GM19239 (cell line): ENCODE results near the gene MYO5B.
"Not testable (repeated sequence)": the region's sequence is repeated elsewhere in the genome, so short reads cannot be mapped to it uniquely, and the experiment has no call there.

ENCODE experiments used
- DNase-seq: peaks from one replicate; pipeline ENCODE4 v3.0.0; 2011; ENCODE audit warnings: low spot score; ENCODE audit not compliant: insufficient read length
- FAIRE-seq: peaks from 2 replicates; lab custom pipeline; 2011; peaks lifted over from hg19 to GRCh38; lab: Jason Lieb, UNC

MYO5B gene

DNA sequence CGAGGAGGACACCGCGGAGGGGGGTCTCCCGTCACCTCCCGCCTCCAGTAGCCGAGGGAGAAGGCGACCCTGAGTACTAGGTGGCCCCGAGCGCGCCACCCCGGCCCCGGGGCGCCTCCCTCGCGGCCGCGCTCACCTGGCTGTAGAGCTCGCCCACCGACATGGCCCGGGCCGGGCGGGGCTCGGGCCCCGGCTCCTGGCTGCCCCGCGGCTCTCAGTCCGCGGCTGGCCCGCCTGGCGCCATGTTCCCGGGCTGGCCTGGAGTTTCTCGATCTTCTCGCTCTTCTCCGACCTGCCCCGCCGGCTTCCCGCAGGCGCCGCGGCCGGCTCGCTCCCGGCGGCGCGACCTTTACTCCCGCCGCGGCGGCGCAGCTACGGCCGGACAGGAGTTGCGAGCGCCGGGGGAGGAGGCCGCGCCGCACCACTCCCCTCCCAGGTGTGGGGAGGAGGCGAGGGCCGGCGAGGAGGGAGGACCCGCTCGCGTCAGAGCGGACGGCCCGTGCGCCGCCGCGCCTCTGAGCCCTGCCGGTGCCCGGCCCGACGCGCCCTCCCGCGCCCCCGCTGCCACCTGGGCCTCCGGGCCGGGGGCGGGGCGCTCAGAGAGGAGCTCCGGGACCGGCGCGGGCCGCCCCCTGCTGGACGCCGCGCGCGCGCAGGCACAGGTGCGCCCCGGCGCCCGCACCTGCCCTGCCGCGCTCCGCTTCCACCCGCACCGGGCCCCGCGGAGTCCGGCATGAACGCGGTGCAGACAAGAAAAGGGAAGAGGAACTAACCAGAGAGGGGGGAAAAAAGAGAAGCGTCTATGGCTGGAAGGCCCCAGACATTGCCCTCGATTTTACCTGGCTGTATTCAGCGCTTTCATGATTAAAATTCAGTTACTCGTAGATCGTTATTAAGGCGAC is at the start of gene MYO5B:
TSS of gene MYO5B (minus strand) at position 517 of the 902 bp plus-strand sequence. CDS start at position 163, 354 bp downstream.
- DNase-seq (peak; percentile 80), FAIRE-seq (no peak)

DNA sequence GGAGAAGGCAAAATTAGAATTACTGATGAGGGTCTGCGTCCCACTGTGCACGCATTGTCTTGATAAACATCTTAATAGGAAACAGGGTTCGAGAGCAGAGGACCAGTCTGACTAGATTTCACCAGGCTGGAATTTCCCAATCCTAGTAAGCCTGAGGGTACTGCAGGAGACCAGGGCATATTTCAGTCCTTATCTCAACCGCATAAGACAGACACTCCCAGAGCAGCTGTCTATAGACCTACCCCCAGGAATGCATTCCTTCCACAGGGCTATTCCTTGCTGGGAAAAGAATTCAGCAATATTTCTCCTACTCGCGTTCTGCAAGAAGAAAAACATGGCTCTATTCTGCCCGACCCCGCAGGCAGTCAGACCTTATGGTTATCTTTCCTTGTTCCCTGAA is 46.8 kb upstream of the MYO5B start:
- not testable (repeated sequence) for DNase-seq, FAIRE-seq

DNA sequence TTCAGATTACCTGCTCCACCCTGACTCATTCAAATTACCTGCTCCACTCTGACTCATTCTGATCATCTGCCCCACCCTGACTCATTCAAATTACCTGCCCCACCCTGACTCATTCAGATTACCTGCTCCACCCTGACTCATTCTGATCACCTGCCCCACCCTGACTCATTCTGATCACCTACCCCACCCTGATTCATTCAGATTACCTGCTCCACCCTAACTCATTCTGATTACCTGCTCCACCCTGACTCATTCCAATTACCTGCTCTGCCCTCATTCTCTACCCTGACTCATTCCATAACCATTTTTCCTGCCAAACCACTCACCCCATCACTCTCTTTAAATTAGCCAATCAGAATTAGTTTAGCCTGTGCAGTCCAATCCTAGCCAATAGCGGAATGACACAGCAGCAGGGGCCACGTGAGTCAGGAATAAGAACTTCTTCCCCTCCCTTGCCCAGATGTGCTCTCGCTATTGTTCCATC is 45.2 kb upstream of the MYO5B start:
- no peak for FAIRE-seq

DNA sequence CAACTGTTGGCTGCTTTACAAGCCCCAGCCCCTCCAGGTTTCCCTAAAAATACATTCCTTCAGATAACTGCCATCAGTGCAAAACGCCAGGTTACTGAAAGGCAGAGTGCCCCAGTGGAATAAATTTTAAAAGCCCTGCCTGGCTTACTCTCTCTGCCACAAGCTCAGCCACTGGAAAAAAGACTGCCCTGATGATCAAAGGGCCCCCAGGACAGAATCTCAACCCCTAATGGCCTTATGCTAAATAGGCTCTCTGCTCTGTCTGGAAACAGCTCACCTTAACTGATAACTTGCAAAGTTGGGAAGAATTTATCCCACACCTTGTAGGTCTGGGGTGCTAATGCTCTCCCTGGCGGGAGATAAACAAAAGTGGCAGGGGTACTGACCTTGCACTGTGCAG is 37.5 kb upstream of the MYO5B start:
- FAIRE-seq (no peak), DNase-seq (no peak)

More for the DNA sequence above, 45.2 kb upstream of the MYO5B start:
- DNase-seq, result no peak

DNA sequence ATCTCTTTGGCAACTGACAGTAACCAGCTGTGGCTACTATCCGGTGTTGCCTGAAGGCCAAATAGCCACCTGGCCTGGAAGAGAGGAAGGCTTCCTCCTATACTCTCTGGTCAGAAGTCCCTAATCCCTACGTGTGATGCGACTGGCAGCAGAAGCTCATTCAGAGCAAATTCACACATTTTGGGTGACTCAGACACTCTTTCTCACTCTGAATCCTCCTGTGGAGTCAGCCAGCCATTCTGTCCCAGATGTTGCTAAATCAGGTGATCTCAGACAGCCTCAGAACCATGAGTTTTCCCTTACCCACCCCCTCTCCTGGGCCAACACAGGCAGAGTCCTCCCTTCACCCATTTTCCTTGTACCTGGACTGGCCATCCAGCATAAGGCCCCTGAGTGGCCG is 36.7 kb upstream of the MYO5B start:
- no peak for FAIRE-seq
- DNase-seq, result no peak

DNA sequence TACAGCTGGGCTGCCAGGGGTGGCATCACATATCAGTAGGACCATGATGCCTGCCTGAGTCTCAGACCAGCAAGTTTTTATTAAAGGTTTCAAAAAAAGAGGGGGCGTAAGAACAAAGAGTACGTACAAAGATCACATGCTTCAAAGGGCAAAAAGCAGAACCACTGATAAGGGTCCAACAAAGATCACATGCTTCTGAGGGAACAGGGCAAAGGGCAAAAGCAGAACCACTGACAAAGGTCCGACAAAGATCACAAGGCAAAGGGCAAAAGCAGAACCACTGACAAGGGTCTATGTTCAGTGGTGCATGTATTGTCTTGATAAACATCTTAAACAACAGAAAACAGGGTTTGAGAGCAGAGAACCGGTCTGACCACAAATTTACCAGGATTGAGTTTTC is 25.3 kb upstream of the MYO5B start:
- not testable (repeated sequence) for FAIRE-seq, DNase-seq

DNA sequence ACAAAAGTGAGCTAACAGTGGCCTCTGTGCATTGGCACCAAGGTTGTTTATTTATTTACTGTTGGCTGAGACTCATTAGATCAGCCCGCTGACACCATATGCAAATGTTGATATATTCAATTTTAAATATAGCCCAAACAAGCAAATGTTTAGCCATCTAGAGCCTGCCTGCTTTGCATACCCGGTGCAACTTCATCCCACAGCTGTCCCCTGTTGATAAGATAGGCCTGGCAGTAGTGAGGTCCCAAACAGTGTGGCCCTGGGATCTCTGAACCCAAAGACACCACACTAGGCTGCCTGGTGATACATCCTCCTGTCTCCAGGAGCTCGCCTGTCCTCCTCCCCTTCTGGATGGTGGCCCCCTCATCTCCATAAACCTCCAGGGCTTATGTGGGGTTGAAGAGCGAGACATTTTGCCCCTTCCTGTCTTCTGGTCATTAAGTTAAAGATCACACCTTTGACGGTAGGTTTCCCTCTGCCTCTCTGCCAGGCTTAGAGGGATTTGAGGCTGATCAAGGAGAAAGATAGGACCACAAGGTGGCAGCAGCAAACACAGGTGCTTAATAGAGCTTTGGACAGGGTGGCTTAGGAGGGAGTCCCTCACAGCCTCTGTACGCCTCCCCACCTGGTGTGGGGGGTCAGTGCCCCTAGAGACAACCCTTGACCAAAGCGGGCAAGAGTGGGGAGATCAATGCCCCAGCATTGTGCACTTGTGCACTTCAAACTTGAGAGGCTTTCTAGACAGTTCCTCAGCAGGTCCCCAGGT is 23.7 kb upstream of the MYO5B start:
- peak; percentile 37 for DNase-seq
- FAIRE-seq, result peak; percentile 83

DNA sequence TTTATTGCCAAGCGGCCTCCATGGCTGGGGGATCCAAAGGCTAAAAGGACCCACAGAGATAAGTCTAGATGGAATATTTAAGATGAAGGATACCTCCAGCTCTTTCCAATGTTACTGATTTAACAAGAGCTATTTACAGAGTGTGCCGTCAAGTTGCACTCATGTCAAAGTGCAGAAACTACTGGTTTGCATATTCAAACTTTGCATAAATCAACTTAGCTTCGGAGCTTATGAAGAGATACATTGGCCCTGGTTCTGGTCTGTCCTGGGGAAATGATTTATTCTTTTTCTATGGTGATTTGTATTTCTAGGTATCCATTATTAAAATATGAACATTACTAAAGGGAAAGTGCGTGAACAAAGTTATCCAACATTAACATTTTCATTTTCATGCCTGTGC is 14.4 kb upstream of the MYO5B start:
- DNase-seq (no peak), FAIRE-seq (no peak)

DNA sequence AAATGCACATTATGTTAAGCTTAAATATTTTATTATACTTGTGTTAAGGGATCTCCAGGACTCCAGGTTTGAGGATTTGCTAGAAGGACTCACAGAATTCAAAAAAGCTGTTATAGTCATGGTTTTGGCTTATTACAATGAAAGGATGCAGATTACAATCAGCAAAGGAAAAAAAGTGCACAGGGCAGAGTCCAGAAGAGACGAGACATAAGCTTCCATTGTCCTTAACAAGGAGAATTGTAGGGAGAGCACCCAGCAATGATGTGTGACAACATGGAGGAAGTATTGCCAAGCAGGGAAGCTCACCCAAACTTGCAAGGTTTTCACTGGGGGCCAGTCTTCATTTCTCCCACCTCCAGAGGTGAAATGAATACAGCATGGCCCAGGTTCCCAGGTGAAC is 12.8 kb upstream of the MYO5B start:
- DNase-seq (no peak), FAIRE-seq (no peak)

DNA sequence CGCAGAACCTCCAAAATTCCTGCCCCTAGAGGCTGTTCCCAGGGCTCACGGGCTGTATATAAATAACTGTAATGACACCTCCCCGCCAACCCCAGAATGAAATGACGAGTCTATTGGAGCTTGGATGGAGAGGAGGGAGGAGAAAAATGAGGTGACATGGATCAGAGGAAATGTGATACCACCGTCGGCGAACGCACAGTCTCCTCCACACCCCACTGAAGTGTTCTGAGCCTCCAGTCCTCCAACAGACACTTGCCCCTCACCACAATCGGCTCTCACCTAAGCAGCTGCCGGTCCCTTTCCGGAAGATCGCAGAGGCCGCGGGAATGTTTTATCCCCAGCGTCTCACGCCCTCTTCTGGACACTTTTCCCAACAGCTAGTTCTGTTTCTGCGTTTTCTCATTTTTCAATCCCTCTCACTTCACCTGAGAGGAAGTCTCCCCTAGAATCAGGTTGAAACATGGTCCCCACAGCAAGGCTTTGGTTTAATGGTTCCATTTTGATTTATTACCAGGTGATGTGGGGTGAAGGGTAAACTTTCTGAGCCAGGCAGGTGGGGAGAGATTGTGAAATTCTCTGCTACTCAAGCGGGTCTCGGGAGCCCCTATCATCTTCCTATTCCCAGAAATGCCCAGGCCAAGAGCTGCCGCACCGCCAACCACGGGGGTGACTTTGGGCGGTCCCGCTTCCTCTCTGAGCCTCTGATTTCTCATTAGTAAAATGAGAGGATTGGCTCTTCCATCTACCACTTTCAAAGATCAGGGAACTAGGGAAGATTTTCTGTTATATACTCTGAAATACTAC is 9.1 kb upstream of the MYO5B start:
- DNase-seq (no peak), FAIRE-seq (peak; percentile 80)

DNA sequence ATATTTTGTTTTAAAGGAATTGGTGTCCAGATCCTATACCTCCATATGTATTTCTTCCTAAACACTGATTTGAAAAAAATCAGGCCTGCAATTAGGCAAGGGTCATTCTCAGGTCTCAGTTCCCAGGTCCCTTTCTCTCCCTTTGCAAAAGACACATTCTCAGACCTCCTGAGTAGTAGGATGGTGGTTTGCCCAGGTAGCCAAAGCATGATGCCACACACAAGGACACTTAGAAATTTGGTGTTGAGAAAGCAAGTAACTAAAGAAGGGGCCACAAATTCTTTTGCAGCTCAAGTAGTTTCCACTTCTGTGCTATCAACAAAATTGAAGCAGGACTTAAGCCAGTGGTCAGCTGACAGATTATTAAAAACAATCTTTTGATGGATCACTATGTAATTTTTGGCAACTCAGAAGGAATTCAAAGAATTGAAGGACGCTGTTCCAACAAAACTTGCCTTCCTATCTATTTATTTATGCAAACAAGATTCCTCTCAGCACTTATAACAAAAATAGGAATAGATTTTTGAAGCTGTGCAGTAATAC is 6.6 kb upstream of the MYO5B start:
- FAIRE-seq (no peak), DNase-seq (no peak)

DNA sequence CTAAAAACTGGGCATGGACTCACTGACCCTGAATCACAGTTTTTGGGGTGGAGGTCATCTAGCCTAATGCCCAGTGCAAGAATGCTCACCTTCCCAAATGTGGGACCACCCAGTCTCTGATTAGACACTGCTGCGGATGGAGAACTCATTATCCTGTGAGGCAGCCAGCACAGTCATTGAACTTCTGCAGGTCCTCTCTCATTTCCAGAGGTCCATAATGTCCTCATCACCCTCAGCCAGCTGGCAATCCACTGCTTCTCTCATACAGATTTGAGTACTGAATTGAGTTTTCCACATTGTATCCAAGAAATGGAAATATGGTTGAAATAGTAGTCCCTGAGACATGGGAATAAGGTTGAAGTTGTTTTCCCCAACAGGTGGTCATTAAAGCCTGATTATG is 5.0 kb upstream of the MYO5B start:
- DNase-seq (no peak), FAIRE-seq (no peak)

DNA sequence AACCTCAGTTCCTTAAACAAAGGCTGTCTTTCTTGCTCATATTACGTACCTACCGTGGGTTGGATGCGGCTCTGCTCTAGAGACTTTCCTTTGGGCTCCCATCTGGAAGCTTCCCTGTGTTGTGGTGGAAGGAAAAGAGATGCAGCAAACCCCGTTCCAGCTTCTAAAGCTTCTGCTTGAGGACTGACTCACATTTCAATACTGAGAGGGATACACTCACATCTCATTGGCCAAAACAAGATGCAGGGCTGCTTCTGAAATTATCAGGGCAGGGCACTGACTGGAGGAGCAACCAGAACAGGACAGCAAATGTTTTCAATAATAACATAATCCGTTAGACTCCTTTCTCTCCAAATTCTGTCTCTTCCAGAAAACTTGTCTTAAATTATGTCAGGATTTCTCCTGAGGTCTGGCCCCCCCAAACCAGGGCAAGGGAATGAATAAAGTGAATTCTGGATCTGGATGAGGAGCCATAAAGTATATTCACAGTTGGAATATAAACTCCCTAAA is 4.5 kb upstream of the MYO5B start:
- DNase-seq (no peak), FAIRE-seq (no peak)

DNA sequence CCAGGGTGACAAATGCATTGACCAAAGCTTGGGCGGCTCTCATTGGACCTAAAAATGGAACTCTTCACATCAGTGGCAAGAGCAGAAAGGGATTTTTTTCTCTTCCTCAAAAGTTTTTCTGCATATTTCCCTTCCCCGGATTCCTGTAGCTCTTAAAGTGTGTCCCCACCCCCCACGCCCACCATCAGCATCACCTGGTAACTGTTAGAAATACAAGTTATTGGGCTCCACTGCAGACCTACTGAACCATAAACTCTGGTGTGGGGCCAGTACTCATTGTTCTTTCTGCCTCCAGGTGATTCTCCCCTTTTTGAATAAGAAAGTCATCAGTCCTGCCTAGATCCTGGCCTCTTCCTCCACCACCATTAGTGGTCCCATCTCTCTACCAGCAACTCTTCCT is 1.3 kb upstream of the MYO5B start:
- no peak for DNase-seq

DNA sequence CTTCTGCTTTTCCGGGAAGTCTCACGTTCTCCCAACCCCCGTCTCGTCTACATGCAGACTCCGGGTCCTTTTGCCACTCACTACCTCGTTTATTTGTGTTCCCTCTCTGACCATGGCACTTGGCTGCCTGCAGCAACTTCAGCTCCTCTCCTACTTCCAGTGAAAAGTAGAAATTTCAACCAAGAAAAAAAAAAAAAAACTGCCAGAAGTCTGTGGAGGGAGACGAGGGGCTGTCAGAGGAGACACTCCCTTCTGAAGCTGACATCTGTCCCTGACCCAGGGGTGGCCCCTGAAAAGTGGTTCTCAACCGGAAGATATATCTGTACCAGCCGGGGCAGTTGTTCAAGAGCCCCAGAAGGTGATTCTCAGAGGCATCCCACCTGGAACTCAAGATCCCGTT is 742 bp upstream of the MYO5B start:
- FAIRE-seq (no peak), DNase-seq (no peak)

More for the DNA sequence above, 1.3 kb upstream of the MYO5B start:
- FAIRE-seq, result no peak

DNA sequence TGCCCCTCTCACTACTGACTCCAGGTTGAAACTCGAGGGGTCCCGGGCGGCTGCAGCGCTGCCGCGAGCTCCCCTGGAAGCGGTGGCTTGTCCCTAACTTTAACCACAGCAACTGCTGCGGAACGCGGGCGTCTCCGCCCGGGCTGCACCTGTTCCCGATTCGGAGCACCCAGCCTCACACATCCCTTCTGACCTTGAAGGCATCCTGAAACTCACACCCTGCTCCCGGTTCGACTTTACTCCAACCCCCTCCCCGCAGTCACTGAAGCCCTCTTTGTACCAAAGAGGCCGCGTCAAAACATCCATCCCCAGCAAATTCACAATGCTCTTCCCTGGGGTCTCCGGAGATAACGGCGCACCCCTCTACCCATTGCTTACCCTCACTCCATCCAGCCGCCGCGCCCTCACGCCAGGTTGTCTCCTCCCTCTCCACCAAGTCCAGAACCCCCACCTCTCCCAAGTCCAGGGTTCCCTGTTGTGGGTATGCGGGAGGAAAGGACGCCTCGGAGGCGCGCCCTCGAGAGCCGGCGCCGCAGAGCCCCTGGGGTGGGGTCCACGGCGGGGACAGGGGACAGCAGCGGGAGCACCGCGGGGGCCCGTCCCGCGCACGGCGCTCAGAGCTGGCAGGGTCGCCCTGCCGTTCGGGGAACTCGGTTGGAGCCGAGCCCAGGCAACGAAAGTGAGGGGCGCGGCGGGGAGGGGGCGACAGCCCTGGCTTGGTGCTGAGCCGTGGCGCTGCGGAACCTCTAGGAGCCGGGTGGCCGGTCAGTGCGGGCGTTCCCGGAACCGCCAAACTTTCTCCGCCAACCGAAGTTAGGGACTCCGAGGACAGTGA is 934 bp downstream of the MYO5B start:
- no peak for FAIRE-seq
- DNase-seq, result no peak

DNA sequence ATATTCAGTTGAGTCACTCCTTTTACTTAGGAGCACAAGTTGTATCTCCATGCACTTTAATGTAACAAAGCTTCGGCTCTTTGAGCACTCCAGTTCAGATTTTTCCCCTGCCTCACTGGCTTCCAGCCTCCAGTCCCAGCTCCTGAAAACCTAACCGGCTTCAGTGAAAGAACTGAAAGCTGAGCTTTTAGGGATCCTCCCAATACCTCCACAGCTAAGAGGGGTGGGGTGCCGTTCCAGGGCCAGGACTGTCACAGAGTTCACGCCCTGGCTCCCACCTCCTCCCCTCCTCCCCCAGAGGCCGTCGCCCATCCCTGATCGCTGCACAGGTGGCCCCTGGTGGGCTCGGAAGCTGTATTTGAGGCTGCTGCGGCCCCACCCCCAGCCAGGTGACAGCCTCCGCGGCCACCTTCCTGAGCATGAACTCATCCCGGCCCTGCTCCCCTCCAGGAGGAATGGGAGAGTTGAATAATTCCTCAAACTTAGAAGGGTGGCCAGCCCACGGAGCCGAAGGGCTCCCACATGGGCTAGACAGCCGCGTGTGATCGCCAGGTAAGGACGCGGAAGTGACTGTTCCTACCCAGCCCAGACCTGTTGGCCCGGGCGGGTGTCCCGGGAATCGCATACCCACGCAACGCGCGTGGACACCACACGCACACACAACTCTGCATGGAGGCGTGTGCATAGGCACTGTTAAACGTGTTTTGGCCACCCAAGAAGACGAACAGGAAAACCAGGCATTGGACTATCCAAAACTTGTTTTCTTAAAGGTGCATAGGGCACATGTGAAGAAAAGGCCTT is 1.8 kb downstream of the MYO5B start:
- FAIRE-seq, result no peak
- no peak for DNase-seq

DNA sequence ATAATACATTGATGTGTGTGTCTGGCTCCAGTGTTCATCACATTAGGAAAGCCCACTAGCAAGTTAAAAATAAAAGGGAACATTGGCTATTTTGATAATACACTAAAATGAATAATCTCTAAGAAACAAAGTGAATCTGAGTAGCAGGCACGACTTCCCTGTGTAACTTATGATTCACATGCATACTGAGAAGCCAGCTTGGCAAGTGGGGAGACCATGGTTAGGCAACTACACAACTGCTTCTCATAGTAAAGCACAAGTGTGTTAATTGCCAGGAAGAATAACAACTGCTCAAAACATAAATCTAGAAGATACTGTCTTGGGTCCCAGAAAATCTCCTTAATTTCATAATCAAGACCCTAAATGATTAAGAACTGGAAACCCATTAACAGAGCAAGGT is 4.0 kb downstream of the MYO5B start:
- DNase-seq (no peak), FAIRE-seq (no peak)
